K562 (cell line): ENCODE results near the gene RHBDL3. TPM values are rescaled to one million over a fixed set of nuclear protein-coding genes. Genes with fewer than 3 reads are reported as not detected.
A peak's percentile ranks its signal among the peaks of the same experiment; 100 is the strongest.

Source experiments
- ARID1B ChIP-seq: fragments of 450-650 bp; IDR thresholded peaks from 2 replicates; pipeline ENCODE4 v1.6.1; 2016; ENCODE audit warnings: antibody characterized with exemption, mild to moderate bottlenecking, inconsistent platforms
- FIP1L1 ChIP-seq: fragments of 200-400 bp; formaldehyde crosslinking; IDR thresholded peaks from 2 replicates; pipeline ENCODE4 v1.6.1; 2018; ENCODE audit warnings: mild to moderate bottlenecking, low read depth, low read length; ENCODE audit not compliant: poor library complexity, severe bottlenecking
- MEIS2 ChIP-seq: fragments of 450-650 bp; IDR thresholded peaks from 2 replicates; pipeline ENCODE4 v1.6.1; 2014; ENCODE audit warnings: mild to moderate bottlenecking; ENCODE audit not compliant: partially characterized antibody
- NFXL1 ChIP-seq: fragments of 450-650 bp; formaldehyde crosslinking; IDR thresholded peaks from 2 replicates; pipeline ENCODE4 v1.4.0; 2021; ENCODE audit warnings: mild to moderate bottlenecking
- PHTF2 ChIP-seq: fragments of 250-450 bp; sonication (Bioruptor Pico); IDR thresholded peaks from 2 replicates; pipeline ENCODE4 v1.5.0; 2021; ENCODE audit warnings: mild to moderate bottlenecking
- USF2 ChIP-seq: sonication (generic); formaldehyde crosslinking; IDR thresholded peaks from 2 replicates; pipeline ENCODE4 v1.5.0; 2020; ENCODE audit warnings: missing genetic modification reagents
- YY1 ChIP-seq, 3 experiments: IDR thresholded peaks; 2 replicates each; pipeline ENCODE4 v1.6.1; 2011; ENCODE audit warnings: low read length in 2 of 3, mild to moderate bottlenecking in 2 of 3, moderate library complexity in 2 of 3, borderline replicate concordance in 1 of 3, control low read depth in 1 of 3, low read depth in 1 of 3; ENCODE audit not compliant: insufficient read depth in 3 of 3, insufficient replicate concordance in 2 of 3, control insufficient read depth in 1 of 3, insufficient read length in 1 of 3; ENCODE audit errors: extremely low read depth in 1 of 3
- ZNF133 ChIP-seq: fragments of 250-450 bp; sonication (Bioruptor Pico); IDR thresholded peaks from 2 replicates; pipeline ENCODE4 v1.4.0; 2020; ENCODE audit warnings: mild to moderate bottlenecking
- ZNF609 ChIP-seq: sonication (generic); formaldehyde crosslinking; IDR thresholded peaks from 2 replicates; pipeline ENCODE4 v1.8.1; 2023; ENCODE audit warnings: missing genetic modification reagents, mild to moderate bottlenecking, borderline replicate concordance
- ZNF785 ChIP-seq: fragments of 250-450 bp; sonication (Bioruptor Pico); IDR thresholded peaks from 2 replicates; pipeline ENCODE4 v1.4.0; 2020; ENCODE audit warnings: mild to moderate bottlenecking
- polyA plus RNA-seq, 8 experiments: library from polyadenylated mRNA; depleted of rRNA in 4 of 8; stranded (reverse) in 5 of 8; unstranded in 3 of 8; fragments of >200 nt; fragmentation: Nextera tagmentation in 2 of 8; fragmentation: Illumina TruSeq in 1 of 8; extraction: Ambion mirVana in 2 of 8; extraction: Trizol in 1 of 8; gene quantifications; 2 replicates each; pipeline versions ENCODE4 v1.2.1 to v1.2.3, GENCODE V29; 2011 to 2014; ENCODE audit warnings: inconsistent platforms in 1 of 8, missing spikeins in 1 of 8
- total RNA-seq, 7 experiments: library from RNA; depleted of rRNA in 6 of 7; stranded (reverse); fragments of >200 nt in 6 of 7; fragmentation: Illumina TruSeq in 2 of 7; extraction: Trizol in 2 of 7; gene quantifications; 2 replicates each; pipeline versions ENCODE4 v1.2.1 to v1.2.3, GENCODE V29; 2011 to 2021; ENCODE audit warnings: low replicate concordance in 1 of 7
- TF ChIP-seq, protein P1 (sequence below): sonication (generic); formaldehyde crosslinking; IDR thresholded peaks from 2 replicates; pipeline ENCODE4 v1.8.0; 2023; ENCODE audit warnings: mild to moderate bottlenecking, missing genetic modification reagents
- TF ChIP-seq, protein P2 (sequence below): sonication (generic); formaldehyde crosslinking; IDR thresholded peaks from 2 replicates; pipeline ENCODE4 v1.8.0; 2022; ENCODE audit warnings: mild to moderate bottlenecking, missing genetic modification reagents, borderline replicate concordance

The RHBDL3 gene
- total and polyA plus RNA-seq, 9 of the 15 experiments (the other 6 are each of a cell fraction or from before 2014, with no cell fraction given), result 0.06 to 0.31 (median 0.09) TPM; not detected in 4

DNA sequence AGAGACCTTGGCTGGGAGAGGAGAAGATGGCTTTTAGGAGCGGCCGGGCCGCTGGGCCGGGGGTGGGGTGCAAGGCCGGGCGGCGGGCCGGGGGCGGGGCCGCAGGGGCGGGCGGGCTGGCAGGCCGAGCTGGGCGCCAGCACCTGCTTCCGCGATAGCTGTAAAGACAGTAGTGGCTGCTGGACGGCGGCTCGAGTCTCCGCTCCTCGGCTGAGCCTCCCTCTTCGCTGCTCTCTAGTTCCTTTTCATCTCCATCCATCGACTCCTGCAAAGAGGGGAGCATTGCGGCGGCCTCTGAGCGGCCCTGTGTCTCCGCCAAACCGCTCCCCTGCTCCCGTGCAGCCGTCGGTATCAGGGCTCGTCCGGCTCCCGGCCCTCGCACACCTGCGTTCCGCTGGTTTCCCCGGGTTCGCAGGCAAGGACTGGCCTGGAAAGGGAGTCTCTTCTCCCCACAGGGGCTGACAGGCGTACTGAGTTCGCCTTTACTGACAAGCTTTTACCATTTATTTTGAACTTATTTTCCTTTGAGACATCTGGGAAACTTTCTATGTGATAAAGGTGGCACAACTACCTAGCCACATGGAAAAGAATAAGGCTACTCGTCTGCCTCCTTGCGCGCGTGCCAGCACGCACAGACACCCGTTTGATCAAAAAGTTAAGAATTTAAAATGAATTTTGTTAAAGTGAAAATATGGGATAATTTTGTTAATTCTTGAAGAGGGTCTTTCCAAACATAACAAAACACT, 76.4 kb downstream of the RHBDL3 start, which contains the start of gene C17orf75 (continued):
- TF ChIP-seq ZNF609 (CRISPR knock-in tag) (0 out of 2 replicates have a peak, but pooled peaks have one; percentile 27), FIP1L1 (peak; percentile 70), USF2 (CRISPR knock-in tag) (peak; percentile 21; the same call in 1 of the 2 replicates), NFXL1 (CRISPR knock-in tag) (no peak), PHTF2 (CRISPR knock-in tag) (no peak), ZNF785 (CRISPR knock-in tag) (no peak), MEIS2 (peak; percentile 28), ZNF133 (CRISPR knock-in tag) (no peak), ARID1B (0 out of 2 replicates have a peak, but pooled peaks have one; percentile 37), YY1 (IDR thresholded peaks at IDR 0.05; ENCODE audit: borderline replicate concordance in 1 of 3, control insufficient read depth in 1 of 3, extremely low read depth in 1 of 3, insufficient read depth in 3 of 3, insufficient read length in 1 of 3, insufficient replicate concordance in 2 of 3, low read depth in 1 of 3, low read length in 2 of 3) (peak in 2 of 3 experiments; percentile 83 to 89)
- TF ChIP-seq, protein P1, sequence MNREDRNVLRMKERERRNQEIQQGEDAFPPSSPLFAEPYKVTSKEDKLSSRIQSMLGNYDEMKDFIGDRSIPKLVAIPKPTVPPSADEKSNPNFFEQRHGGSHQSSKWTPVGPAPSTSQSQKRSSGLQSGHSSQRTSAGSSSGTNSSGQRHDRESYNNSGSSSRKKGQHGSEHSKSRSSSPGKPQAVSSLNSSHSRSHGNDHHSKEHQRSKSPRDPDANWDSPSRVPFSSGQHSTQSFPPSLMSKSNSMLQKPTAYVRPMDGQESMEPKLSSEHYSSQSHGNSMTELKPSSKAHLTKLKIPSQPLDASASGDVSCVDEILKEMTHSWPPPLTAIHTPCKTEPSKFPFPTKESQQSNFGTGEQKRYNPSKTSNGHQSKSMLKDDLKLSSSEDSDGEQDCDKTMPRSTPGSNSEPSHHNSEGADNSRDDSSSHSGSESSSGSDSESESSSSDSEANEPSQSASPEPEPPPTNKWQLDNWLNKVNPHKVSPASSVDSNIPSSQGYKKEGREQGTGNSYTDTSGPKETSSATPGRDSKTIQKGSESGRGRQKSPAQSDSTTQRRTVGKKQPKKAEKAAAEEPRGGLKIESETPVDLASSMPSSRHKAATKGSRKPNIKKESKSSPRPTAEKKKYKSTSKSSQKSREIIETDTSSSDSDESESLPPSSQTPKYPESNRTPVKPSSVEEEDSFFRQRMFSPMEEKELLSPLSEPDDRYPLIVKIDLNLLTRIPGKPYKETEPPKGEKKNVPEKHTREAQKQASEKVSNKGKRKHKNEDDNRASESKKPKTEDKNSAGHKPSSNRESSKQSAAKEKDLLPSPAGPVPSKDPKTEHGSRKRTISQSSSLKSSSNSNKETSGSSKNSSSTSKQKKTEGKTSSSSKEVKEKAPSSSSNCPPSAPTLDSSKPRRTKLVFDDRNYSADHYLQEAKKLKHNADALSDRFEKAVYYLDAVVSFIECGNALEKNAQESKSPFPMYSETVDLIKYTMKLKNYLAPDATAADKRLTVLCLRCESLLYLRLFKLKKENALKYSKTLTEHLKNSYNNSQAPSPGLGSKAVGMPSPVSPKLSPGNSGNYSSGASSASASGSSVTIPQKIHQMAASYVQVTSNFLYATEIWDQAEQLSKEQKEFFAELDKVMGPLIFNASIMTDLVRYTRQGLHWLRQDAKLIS (CRISPR knock-in tag), result peak; percentile 21
- TF ChIP-seq, protein P2, sequence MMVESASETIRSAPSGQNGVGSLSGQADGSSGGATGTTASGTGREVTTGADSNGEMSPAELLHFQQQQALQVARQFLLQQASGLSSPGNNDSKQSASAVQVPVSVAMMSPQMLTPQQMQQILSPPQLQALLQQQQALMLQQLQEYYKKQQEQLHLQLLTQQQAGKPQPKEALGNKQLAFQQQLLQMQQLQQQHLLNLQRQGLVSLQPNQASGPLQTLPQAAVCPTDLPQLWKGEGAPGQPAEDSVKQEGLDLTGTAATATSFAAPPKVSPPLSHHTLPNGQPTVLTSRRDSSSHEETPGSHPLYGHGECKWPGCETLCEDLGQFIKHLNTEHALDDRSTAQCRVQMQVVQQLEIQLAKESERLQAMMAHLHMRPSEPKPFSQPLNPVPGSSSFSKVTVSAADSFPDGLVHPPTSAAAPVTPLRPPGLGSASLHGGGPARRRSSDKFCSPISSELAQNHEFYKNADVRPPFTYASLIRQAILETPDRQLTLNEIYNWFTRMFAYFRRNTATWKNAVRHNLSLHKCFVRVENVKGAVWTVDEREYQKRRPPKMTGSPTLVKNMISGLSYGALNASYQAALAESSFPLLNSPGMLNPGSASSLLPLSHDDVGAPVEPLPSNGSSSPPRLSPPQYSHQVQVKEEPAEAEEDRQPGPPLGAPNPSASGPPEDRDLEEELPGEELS (CRISPR knock-in tag), result no peak
